A549 (cell line): ENCODE data around the gene GNAI2. TPM values are rescaled to one million over a fixed set of nuclear protein-coding genes. Genes with fewer than 3 reads are reported as not detected.

ENCODE experiments used
- BCL3 ChIP-seq: fragments of >200 bp; sonication (Bioruptor Twin); formaldehyde crosslinking; IDR thresholded peaks from 3 replicates; pipeline ENCODE4 v1.6.1; 2016
- BHLHE40 ChIP-seq: IDR thresholded peaks from 2 replicates; pipeline ENCODE4 v1.6.1; 2012; ENCODE audit warnings: low read depth, low read length, inconsistent platforms
- CBX2 ChIP-seq: fragments of 200-600 bp; sonication (generic); IDR thresholded peaks from 2 replicates; pipeline ENCODE4 v1.6.1; 2016; ENCODE audit warnings: low read depth, mild to moderate bottlenecking, borderline replicate concordance
- CEBPB ChIP-seq, 2 experiments: fragments of >200 bp in 1 of 2; sonication (Bioruptor Twin) in 1 of 2; formaldehyde crosslinking in 1 of 2; IDR thresholded peaks; 2 replicates each; pipeline ENCODE4 v1.6.1; 2012 to 2016
- FOSB ChIP-seq: fragments of 250-450 bp; sonication (Bioruptor Pico); IDR thresholded peaks from 2 replicates; pipeline ENCODE4 v1.5.0; 2020; ENCODE audit warnings: mild to moderate bottlenecking, moderate library complexity
- FOSL2 ChIP-seq, 2 experiments: fragments of 450-650 bp in 1 of 2; fragments of >200 bp in 1 of 2; sonication (Bioruptor Twin) in 1 of 2; formaldehyde crosslinking; IDR thresholded peaks; 2 replicates each; pipeline versions ENCODE4 v1.5.0 to v1.6.1; 2016 to 2020; ENCODE audit warnings: mild to moderate bottlenecking in 1 of 2, moderate library complexity in 1 of 2
- HDAC2 ChIP-seq: fragments of 200-600 bp; sonication (generic); IDR thresholded peaks from 2 replicates; pipeline ENCODE4 v1.6.1; 2016
- HEYL ChIP-seq: fragments of 250-450 bp; sonication (Bioruptor Pico); IDR thresholded peaks from 2 replicates; pipeline ENCODE4 v1.8.0; 2021; ENCODE audit warnings: mild to moderate bottlenecking, moderate library complexity
- HOXA7 ChIP-seq: fragments of 250-450 bp; sonication (Bioruptor Pico); IDR thresholded peaks from 2 replicates; pipeline ENCODE4 v1.5.0; 2020; ENCODE audit warnings: mild to moderate bottlenecking, moderate library complexity
- HOXB5 ChIP-seq: fragments of 250-450 bp; sonication (Bioruptor Pico); IDR thresholded peaks from 2 replicates; pipeline ENCODE4 v1.5.0; 2020; ENCODE audit warnings: mild to moderate bottlenecking, moderate library complexity
- JUN ChIP-seq, 2 experiments: fragments of >200 bp; sonication (Bioruptor Twin); formaldehyde crosslinking; IDR thresholded peaks; 2 replicates in 1 of 2; 3 replicates in 1 of 2; pipeline ENCODE4 v1.6.1; 2016 to 2017
- JUNB ChIP-seq: fragments of >200 bp; sonication (Bioruptor Twin); formaldehyde crosslinking; IDR thresholded peaks from 2 replicates; pipeline ENCODE4 v1.6.1; 2016
- KDM1A ChIP-seq: fragments of 200-600 bp; sonication (generic); IDR thresholded peaks from 2 replicates; pipeline ENCODE4 v1.6.1; 2016; ENCODE audit warnings: low read depth, mild to moderate bottlenecking
- KDM5A ChIP-seq: fragments of 200-600 bp; sonication (generic); IDR thresholded peaks from 2 replicates; pipeline ENCODE4 v1.6.1; 2016; ENCODE audit warnings: antibody characterized with exemption, mild to moderate bottlenecking
- MAX ChIP-seq: IDR thresholded peaks from 2 replicates; pipeline ENCODE4 v1.6.1; 2012
- MAZ ChIP-seq: fragments of 150-350 bp; IDR thresholded peaks from 2 replicates; pipeline ENCODE4 v1.6.1; 2014; ENCODE audit warnings: antibody characterized with exemption, low read depth, low read length, borderline replicate concordance
- MYC ChIP-seq: IDR thresholded peaks from 2 replicates; pipeline ENCODE4 v1.6.1; 2012; ENCODE audit warnings: mild to moderate bottlenecking, inconsistent platforms, low read length, improper control_type of control experiment, borderline replicate concordance
- NR3C1 ChIP-seq: fragments of >200 bp; sonication (Bioruptor Twin); formaldehyde crosslinking; IDR thresholded peaks from 3 replicates; pipeline ENCODE4 v1.6.1; 2017
- POLR2A ChIP-seq: IDR thresholded peaks from 2 replicates; pipeline ENCODE4 v1.6.1; 2012; ENCODE audit warnings: mild to moderate bottlenecking, low read length
- POLR2AphosphoS2 ChIP-seq: conservative IDR thresholded peaks from 2 replicates; pipeline ENCODE4 v1.6.1; 2012; ENCODE audit warnings: low read length, improper control_type of control experiment, inconsistent platforms
- RAD21 ChIP-seq, 2 experiments: fragments of >200 bp in 1 of 2; sonication (Bioruptor Twin) in 1 of 2; formaldehyde crosslinking in 1 of 2; IDR thresholded peaks in 1 of 2; conservative IDR thresholded peaks in 1 of 2; 2 replicates in 1 of 2; 3 replicates in 1 of 2; pipeline ENCODE4 v1.6.1; 2012 to 2018; ENCODE audit warnings: inconsistent platforms in 1 of 2
- RARB ChIP-seq: fragments of 250-450 bp; sonication (Bioruptor Pico); IDR thresholded peaks from 2 replicates; pipeline ENCODE4 v1.8.0; 2021; ENCODE audit warnings: mild to moderate bottlenecking, moderate library complexity
- RFX5 ChIP-seq: fragments of 450-650 bp; IDR thresholded peaks from 2 replicates; pipeline ENCODE4 v1.7.1; 2014; ENCODE audit warnings: antibody characterized with exemption, mild to moderate bottlenecking, moderate library complexity
- SMC3 ChIP-seq: fragments of >200 bp; sonication (Bioruptor Twin); formaldehyde crosslinking; IDR thresholded peaks from 3 replicates; pipeline ENCODE4 v1.6.1; 2018; ENCODE audit warnings: inconsistent platforms
- SREBF2 ChIP-seq: fragments of 450-650 bp; IDR thresholded peaks from 2 replicates; pipeline ENCODE4 v1.6.1; 2014; ENCODE audit warnings: mild to moderate bottlenecking, moderate library complexity
- TFCP2L1 ChIP-seq: fragments of 250-450 bp; sonication (Bioruptor Pico); IDR thresholded peaks from 2 replicates; pipeline ENCODE4 v1.5.0; 2021; ENCODE audit warnings: mild to moderate bottlenecking
- TP53 ChIP-seq: fragments of 250-450 bp; sonication (Bioruptor Pico); IDR thresholded peaks from 2 replicates; pipeline ENCODE4 v1.5.0; 2021; ENCODE audit warnings: mild to moderate bottlenecking, moderate library complexity
- ZC3H11A ChIP-seq: fragments of 450-650 bp; IDR thresholded peaks from 2 replicates; pipeline ENCODE4 v1.6.1; 2014; ENCODE audit warnings: antibody characterized with exemption, mild to moderate bottlenecking
- ZSCAN20 ChIP-seq: fragments of 250-450 bp; sonication (Bioruptor Pico); IDR thresholded peaks from 2 replicates; pipeline ENCODE4 v1.8.0; 2022; ENCODE audit warnings: mild to moderate bottlenecking, moderate library complexity
- polyA plus RNA-seq, 4 experiments: library from polyadenylated mRNA; depleted of rRNA in 3 of 4; stranded (reverse); fragments of >200 nt; fragmentation: RNase III in 1 of 4; extraction: RNeasy Plus Mini Kit Qiagen cat#74134 plus additional on column Dnase treatment in 1 of 4; gene quantifications; 2 replicates in 3 of 4; 3 replicates in 1 of 4; pipeline ENCODE4 v1.2.3, GENCODE V29; 2011 to 2017
- TF ChIP-seq, protein P1 (sequence below): fragments of 250-450 bp; sonication (Bioruptor Pico); IDR thresholded peaks from 2 replicates; pipeline ENCODE4 v1.5.0; 2021; ENCODE audit warnings: mild to moderate bottlenecking, moderate library complexity, borderline replicate concordance
- TF ChIP-seq, protein P2 (sequence below): fragments of >200 bp; sonication (Bioruptor Twin); formaldehyde crosslinking; IDR thresholded peaks from 3 replicates; pipeline ENCODE4 v1.5.1; 2016
- TF ChIP-seq, protein P3 (sequence below): fragments of 250-450 bp; sonication (Bioruptor Pico); IDR thresholded peaks from 2 replicates; pipeline ENCODE4 v1.5.0; 2020; ENCODE audit warnings: low read depth, mild to moderate bottlenecking, moderate library complexity
- TF ChIP-seq, protein P4 (sequence below): fragments of 450-650 bp; IDR thresholded peaks from 2 replicates; pipeline ENCODE4 v1.6.1; 2014; ENCODE audit warnings: antibody characterized with exemption
- TF ChIP-seq, protein P5 (sequence below): IDR thresholded peaks from 2 replicates; pipeline ENCODE4 v1.6.1; 2012
- TF ChIP-seq, protein P6 (sequence below): IDR thresholded peaks from 2 replicates; pipeline ENCODE4 v1.6.1; 2012; ENCODE audit warnings: low read depth, borderline replicate concordance

Gene GNAI2
- polyA plus RNA-seq, 2 of the 4 experiments (the other 2 are of a cell fraction): 47.4 to 67.8 TPM

GRCh38 chr3:50292159-50293078 is 56.4 kb downstream of the GNAI2 start, which contains the start of gene IFRD2 (continued):
- TF ChIP-seq MYC (peak; percentile 38; the same call in 1 of the 2 replicates), HEYL (no peak), CBX2 (no peak), FOSL2 (IDR thresholded peaks at IDR 0.05) (no peak), FOSL2 (CRISPR knock-in tag; IDR thresholded peaks at IDR 0.05) (no peak), SREBF2 (no peak), HDAC2 (no peak), HOXB5 (peak; percentile 80; the same call in 1 of the 2 replicates), MAX (peak; percentile 38), CEBPB (IDR thresholded peaks at IDR 0.05) (no peak), RFX5 (no peak), POLR2A (peak; percentile 50), JUNB (no peak), MAZ (no peak), NR3C1 (no peak), FOSB (CRISPR knock-in tag) (no peak), SMC3 (no peak), KDM5A (0 out of 2 replicates have a peak, but pooled peaks have one; percentile 26), RARB (no peak), TP53 (no peak), RAD21 (conservative IDR thresholded peaks at IDR 0.05 in 1 of 2, IDR thresholded peaks at IDR 0.05 in 1 of 2) (no peak), HOXA7 (CRISPR knock-in tag) (no peak), ZSCAN20 (CRISPR knock-in tag) (no peak), BCL3 (peak; percentile 57; the same call in 1 of the 3 replicates), BHLHE40 (no peak), JUN (IDR thresholded peaks at IDR 0.05) (peak in 1 of 2 experiments; percentile 73; a peak in 3 of 5 replicates), ZC3H11A (no peak), KDM1A (no peak), POLR2AphosphoS2 (no peak), TFCP2L1 (CRISPR knock-in tag) (no peak)
- TF ChIP-seq, protein P1, sequence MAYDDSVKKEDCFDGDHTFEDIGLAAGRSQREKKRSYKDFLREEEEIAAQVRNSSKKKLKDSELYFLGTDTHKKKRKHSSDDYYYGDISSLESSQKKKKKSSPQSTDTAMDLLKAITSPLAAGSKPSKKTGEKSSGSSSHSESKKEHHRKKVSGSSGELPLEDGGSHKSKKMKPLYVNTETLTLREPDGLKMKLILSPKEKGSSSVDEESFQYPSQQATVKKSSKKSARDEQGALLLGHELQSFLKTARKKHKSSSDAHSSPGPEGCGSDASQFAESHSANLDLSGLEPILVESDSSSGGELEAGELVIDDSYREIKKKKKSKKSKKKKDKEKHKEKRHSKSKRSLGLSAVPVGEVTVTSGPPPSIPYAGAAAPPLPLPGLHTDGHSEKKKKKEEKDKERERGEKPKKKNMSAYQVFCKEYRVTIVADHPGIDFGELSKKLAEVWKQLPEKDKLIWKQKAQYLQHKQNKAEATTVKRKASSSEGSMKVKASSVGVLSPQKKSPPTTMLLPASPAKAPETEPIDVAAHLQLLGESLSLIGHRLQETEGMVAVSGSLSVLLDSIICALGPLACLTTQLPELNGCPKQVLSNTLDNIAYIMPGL: no peak
- TF ChIP-seq, protein P2, sequence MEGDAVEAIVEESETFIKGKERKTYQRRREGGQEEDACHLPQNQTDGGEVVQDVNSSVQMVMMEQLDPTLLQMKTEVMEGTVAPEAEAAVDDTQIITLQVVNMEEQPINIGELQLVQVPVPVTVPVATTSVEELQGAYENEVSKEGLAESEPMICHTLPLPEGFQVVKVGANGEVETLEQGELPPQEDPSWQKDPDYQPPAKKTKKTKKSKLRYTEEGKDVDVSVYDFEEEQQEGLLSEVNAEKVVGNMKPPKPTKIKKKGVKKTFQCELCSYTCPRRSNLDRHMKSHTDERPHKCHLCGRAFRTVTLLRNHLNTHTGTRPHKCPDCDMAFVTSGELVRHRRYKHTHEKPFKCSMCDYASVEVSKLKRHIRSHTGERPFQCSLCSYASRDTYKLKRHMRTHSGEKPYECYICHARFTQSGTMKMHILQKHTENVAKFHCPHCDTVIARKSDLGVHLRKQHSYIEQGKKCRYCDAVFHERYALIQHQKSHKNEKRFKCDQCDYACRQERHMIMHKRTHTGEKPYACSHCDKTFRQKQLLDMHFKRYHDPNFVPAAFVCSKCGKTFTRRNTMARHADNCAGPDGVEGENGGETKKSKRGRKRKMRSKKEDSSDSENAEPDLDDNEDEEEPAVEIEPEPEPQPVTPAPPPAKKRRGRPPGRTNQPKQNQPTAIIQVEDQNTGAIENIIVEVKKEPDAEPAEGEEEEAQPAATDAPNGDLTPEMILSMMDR: no peak
- TF ChIP-seq, protein P3, sequence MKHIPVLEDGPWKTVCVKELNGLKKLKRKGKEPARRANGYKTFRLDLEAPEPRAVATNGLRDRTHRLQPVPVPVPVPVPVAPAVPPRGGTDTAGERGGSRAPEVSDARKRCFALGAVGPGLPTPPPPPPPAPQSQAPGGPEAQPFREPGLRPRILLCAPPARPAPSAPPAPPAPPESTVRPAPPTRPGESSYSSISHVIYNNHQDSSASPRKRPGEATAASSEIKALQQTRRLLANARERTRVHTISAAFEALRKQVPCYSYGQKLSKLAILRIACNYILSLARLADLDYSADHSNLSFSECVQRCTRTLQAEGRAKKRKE (CRISPR knock-in tag): no peak
- TF ChIP-seq, protein P4, sequence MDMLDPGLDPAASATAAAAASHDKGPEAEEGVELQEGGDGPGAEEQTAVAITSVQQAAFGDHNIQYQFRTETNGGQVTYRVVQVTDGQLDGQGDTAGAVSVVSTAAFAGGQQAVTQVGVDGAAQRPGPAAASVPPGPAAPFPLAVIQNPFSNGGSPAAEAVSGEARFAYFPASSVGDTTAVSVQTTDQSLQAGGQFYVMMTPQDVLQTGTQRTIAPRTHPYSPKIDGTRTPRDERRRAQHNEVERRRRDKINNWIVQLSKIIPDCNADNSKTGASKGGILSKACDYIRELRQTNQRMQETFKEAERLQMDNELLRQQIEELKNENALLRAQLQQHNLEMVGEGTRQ: no peak
- TF ChIP-seq, protein P5, sequence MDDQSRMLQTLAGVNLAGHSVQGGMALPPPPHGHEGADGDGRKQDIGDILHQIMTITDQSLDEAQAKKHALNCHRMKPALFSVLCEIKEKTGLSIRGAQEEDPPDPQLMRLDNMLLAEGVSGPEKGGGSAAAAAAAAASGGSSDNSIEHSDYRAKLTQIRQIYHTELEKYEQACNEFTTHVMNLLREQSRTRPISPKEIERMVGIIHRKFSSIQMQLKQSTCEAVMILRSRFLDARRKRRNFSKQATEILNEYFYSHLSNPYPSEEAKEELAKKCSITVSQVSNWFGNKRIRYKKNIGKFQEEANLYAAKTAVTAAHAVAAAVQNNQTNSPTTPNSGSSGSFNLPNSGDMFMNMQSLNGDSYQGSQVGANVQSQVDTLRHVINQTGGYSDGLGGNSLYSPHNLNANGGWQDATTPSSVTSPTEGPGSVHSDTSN: no peak
- TF ChIP-seq, protein P6, sequence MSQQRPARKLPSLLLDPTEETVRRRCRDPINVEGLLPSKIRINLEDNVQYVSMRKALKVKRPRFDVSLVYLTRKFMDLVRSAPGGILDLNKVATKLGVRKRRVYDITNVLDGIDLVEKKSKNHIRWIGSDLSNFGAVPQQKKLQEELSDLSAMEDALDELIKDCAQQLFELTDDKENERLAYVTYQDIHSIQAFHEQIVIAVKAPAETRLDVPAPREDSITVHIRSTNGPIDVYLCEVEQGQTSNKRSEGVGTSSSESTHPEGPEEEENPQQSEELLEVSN: no peak; the same call in 1 of the 2 replicates
